Endothelial cell of umbilical vein (primary cell): ENCODE measurements around the gene SGPP1. TPM values are rescaled to one million over a fixed set of nuclear protein-coding genes. Genes with fewer than 3 reads are reported as not detected.

Experiments used
- Bru-seq: library from RNA; stranded (reverse); fragments of 400-500 nt; gene quantifications from one replicate; lab custom pipeline; 2021; lab: Mats Ljungman, UMichigan
- BruChase-seq, 2 experiments: library from RNA; stranded (reverse); fragments of 400-500 nt; gene quantifications; one replicate each; lab custom pipeline; 2021; lab: Mats Ljungman, UMichigan
- BruUV-seq: library from RNA; stranded (reverse); fragments of 400-500 nt; replicated peaks from 2 replicates; lab custom pipeline; 2021; lab: Mats Ljungman, UMichigan
- CTCF ChIA-PET: fragments of 300-600, 350-600 bp; sonication (Branson Sonifier 250); formaldehyde crosslinking; loops from one replicate; lab custom pipeline; 2021; ENCODE audit warnings: antibody characterized with exemption, inconsistent platforms; lab: Charles Lee
- POLR2A ChIA-PET: fragments of 300-600, 350-600 bp; sonication (Branson Sonifier 250); formaldehyde crosslinking; loops from one replicate; lab custom pipeline; 2021; ENCODE audit warnings: antibody characterized with exemption, inconsistent platforms; lab: Charles Lee
- DNase-seq: peaks from one replicate; pipeline ENCODE4 v3.0.0-alpha.2; 2011; ENCODE audit warnings: low read depth, low spot score
- FAIRE-seq: peaks from 2 replicates; lab custom pipeline; 2011; peaks lifted over from hg19 to GRCh38; lab: Jason Lieb, UNC
- H2AFZ ChIP-seq: 2 replicates; pipeline ENCODE4 v1.6.0; 2012; ENCODE audit warnings: low read depth, low read length, control low read depth, inconsistent platforms
- H3K27ac ChIP-seq: 2 replicates; pipeline ENCODE4 v1.5.1; 2011; ENCODE audit warnings: low read depth, mild to moderate bottlenecking, control low read depth, low read length, moderate library complexity; ENCODE audit not compliant: insufficient read depth
- H3K27me3 ChIP-seq, 2 experiments: 2 replicates each; pipeline versions ENCODE4 v1.6.0 to v1.6.1; 2011; ENCODE audit warnings: low read length in 2 of 2, mixed read lengths in 1 of 2; ENCODE audit not compliant: control insufficient read depth in 2 of 2, insufficient read depth in 2 of 2
- H3K36me3 ChIP-seq, 2 experiments: 2 replicates in 1 of 2; 3 replicates in 1 of 2; pipeline ENCODE4 v1.5.1; 2011; ENCODE audit warnings: low read length in 2 of 2, mild to moderate bottlenecking in 1 of 2, moderate library complexity in 1 of 2; ENCODE audit not compliant: control insufficient read depth in 2 of 2, insufficient read depth in 2 of 2; ENCODE audit errors: extremely low read depth in 1 of 2
- H3K4me1 ChIP-seq: 3 replicates; pipeline ENCODE4 v1.5.1; 2011; ENCODE audit warnings: mild to moderate bottlenecking, low read length; ENCODE audit not compliant: control insufficient read depth, insufficient read depth; ENCODE audit errors: extremely low read depth
- H3K4me2 ChIP-seq: 2 replicates; pipeline ENCODE4 v1.6.1; 2011; ENCODE audit warnings: low read length, control low read depth, mixed read lengths; ENCODE audit not compliant: insufficient read depth
- H3K4me3 ChIP-seq, 3 experiments: fragments of 200-600 bp in 1 of 3; sonication (generic), shearing (Covaris generic) in 1 of 3; replicated peaks in 1 of 3; 2 replicates each; pipeline ENCODE4 v1.5.1; 2011 to 2016; ENCODE audit warnings: control low read depth in 3 of 3, low read length in 3 of 3, mild to moderate bottlenecking in 2 of 3, inconsistent platforms in 1 of 3, low read depth in 1 of 3, moderate library complexity in 1 of 3; ENCODE audit not compliant: insufficient read depth in 1 of 3
- H3K79me2 ChIP-seq: 2 replicates; pipeline ENCODE4 v1.6.0; 2012; ENCODE audit warnings: low read length, inconsistent platforms; ENCODE audit not compliant: control insufficient read depth, insufficient read depth
- H3K9ac ChIP-seq: replicated peaks from 2 replicates; pipeline ENCODE3; 2011; ENCODE audit warnings: low read length, control low read depth; ENCODE audit not compliant: insufficient read depth; ENCODE audit errors: extremely low read depth
- H3K9me1 ChIP-seq: replicated peaks from 3 replicates; pipeline ENCODE4 v1.6.0; 2011; ENCODE audit warnings: mild to moderate bottlenecking, low read length; ENCODE audit not compliant: control insufficient read depth, insufficient read depth; ENCODE audit errors: extremely low read depth
- H3K9me3 ChIP-seq: replicated peaks from 2 replicates; pipeline ENCODE4 v1.5.1; 2012; ENCODE audit warnings: low read length, inconsistent platforms; ENCODE audit not compliant: control insufficient read depth, insufficient read depth
- H4K20me1 ChIP-seq: replicated peaks from 2 replicates; pipeline ENCODE3; 2011; ENCODE audit warnings: mild to moderate bottlenecking, low read length; ENCODE audit not compliant: control insufficient read depth, insufficient read depth; ENCODE audit errors: extremely low read depth
- CTCF ChIP-seq, 2 donors: IDR thresholded peaks; 1 replicate in 1 of 2; 2 replicates in 1 of 2; pipeline ENCODE4 v1.5.1; 2011; ENCODE audit warnings: low read length in 2 of 2, mild to moderate bottlenecking in 2 of 2, moderate library complexity in 2 of 2, control low read depth in 1 of 2, inconsistent platforms in 1 of 2, low read depth in 1 of 2; ENCODE audit not compliant: insufficient read depth in 1 of 2; ENCODE audit errors: extremely low read depth in 1 of 2
- FOS ChIP-seq: IDR thresholded peaks from 2 replicates; pipeline ENCODE4 v1.6.1; 2011; ENCODE audit warnings: mild to moderate bottlenecking, low read length, moderate library complexity, borderline replicate concordance; ENCODE audit not compliant: insufficient read depth
- GATA2 ChIP-seq: IDR thresholded peaks from 2 replicates; pipeline ENCODE4 v1.7.0; 2011; ENCODE audit warnings: low read depth, mild to moderate bottlenecking, moderate library complexity, mixed read lengths, low read length; ENCODE audit not compliant: insufficient read length, insufficient read depth
- JUN ChIP-seq: IDR thresholded peaks from 2 replicates; pipeline ENCODE4 v1.6.1; 2011; ENCODE audit warnings: borderline replicate concordance, low read depth; ENCODE audit not compliant: insufficient read length, insufficient read depth
- MYC ChIP-seq: IDR thresholded peaks from one replicate; pipeline ENCODE4 v1.6.1; 2011; ENCODE audit warnings: mild to moderate bottlenecking, low read depth, low read length
- POLR2A ChIP-seq: IDR thresholded peaks from 2 replicates; pipeline ENCODE4 v1.6.1; 2012; ENCODE audit warnings: low read depth, mild to moderate bottlenecking, control low read depth, low read length
- POLR2AphosphoS5 ChIP-seq: IDR thresholded peaks from 2 replicates; pipeline ENCODE4 v1.6.1; 2012; ENCODE audit warnings: low read depth, mild to moderate bottlenecking, control low read depth, low read length, moderate library complexity; ENCODE audit not compliant: insufficient read depth
- dilution Hi-C: fragments of 300-500 bp; cut with MboI; formaldehyde crosslinking; loops from one replicate; pipeline ENCODE4 v1.15.0; 2019; ENCODE audit warnings: low sequenced_read_pairs; ENCODE audit not compliant: extremely low pct_ligation_motif_present
- intact Hi-C: fragments of 100-400 bp; cut with micrococcal nuclease; formaldehyde crosslinking; loops from one replicate; pipeline ENCODE4 v1.10.0; 2022
- long read RNA-seq: library from polyadenylated mRNA; stranded (forward); transcript quantifications from one replicate; pipeline ENCODE4 v2.0.0, GENCODE V29; 2021
- polyA minus RNA-seq, 3 experiments: library from RNA; depleted of rRNA, polyadenylated mRNA; stranded (reverse); fragments of >200 nt; gene quantifications; 1 replicate in 1 of 3; 2 replicates in 2 of 3; pipeline ENCODE4 v1.2.3, GENCODE V29; 2011
- polyA plus RNA-seq, 4 experiments: library from polyadenylated mRNA; depleted of rRNA in 3 of 4; stranded (reverse) in 3 of 4; unstranded in 1 of 4; fragments of >200 nt; gene quantifications; 2 replicates each; pipeline versions ENCODE4 v1.2.1 to v1.2.3, GENCODE V29; 2011 to 2012; ENCODE audit warnings: missing spikeins in 1 of 4
- total RNA-seq: library from RNA; stranded (reverse); gene quantifications from 2 replicates; pipeline ENCODE4 v1.2.3, GENCODE V29; 2021
- TF ChIP-seq, protein P1 (sequence below): IDR thresholded peaks from 2 replicates; pipeline ENCODE4 v1.6.1; 2011; ENCODE audit not compliant: insufficient read depth, insufficient read length

The SGPP1 gene
- total RNA-seq (7.6 and 7.9 TPM in 2 replicates), polyA plus RNA-seq (4.5 and 6.2 TPM in 2 replicates), polyA minus RNA-seq (5.4 TPM in 2 replicates), Bru-seq, nascent RNA (percentile 69 among the genes with signal in this experiment), BruChase-seq, experiment 1, labeled RNA remaining after a 6-hour chase (percentile 66 among the genes with signal in this experiment), BruChase-seq, experiment 2, labeled RNA remaining after a 2-hour chase (percentile 71 among the genes with signal in this experiment)
- 2.8 and 3.3 TPM in 2 replicates for polyA plus RNA-seq (2011; cell fraction: cytosol; rRNA removed)
- 3.0 and 4.8 TPM in 2 replicates for polyA plus RNA-seq (2011; cell fraction: nucleus; rRNA removed)
- 4.4 and 5.6 TPM in 2 replicates for polyA plus RNA-seq (2012)
- polyA minus RNA-seq (2011; cell fraction: cytosol; rRNA and poly(A)+ RNA removed): 13.2 TPM
- polyA minus RNA-seq (2011; cell fraction: nucleus; rRNA and poly(A)+ RNA removed): 5.3 and 5.4 TPM in 2 replicates
- long read RNA-seq, transcript SGPP1-201 (3 exons, 3,312 nt): major isoform, 21 of 26 reads
- long read RNA-seq, partial matches to known transcripts: 1 of 26 reads
- long read RNA-seq, other reads (novel, unspliced or antisense): 4 of 26 reads

DNA sequence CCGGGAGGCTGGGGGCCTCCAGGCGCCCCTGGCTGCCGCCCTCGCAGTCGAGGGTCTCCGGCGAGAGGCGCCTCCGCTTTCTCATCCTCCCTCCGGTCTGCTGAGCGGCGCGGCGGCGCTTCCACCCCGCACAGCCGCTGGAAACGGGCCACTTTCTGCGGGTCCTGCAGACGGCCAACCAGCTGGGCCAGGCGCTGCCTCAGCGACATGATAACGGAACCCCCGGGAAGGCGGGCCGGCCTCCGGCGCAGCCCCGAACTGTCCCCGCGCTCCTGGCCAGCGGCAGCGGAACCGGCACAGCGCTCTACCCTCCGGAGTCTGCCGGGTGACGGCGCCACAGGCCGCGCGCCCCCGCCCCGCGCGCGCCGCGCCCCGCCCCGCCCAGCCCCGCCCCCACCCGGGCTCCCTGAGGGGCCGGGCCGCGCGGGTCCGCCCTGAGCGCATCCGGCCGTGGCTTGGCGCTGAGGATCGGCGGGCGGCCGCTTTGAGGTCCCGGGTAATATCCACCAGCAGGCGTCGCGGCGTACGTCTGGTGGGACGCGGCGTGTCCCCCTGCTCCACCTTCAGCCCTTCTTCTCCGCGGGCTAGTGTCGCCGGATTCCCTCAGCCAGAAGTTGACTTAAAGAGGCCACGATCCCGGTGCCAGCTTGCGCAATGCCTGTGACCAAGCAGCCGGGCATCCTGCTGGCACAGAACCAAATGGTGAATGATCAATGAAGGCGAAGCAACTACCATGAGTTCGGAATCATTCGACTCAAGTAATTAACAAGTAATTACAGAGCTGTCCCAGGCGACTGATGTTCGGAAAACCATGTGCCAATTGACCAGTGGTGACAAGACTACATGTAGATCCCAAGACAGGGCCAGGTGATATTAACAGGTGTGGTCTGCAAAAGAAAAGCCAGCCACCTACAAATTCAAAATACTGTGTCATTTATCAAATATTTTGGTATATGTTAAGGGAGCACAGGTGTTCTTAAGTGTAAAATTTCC, at the start of gene SGPP1:
Gene SGPP1, minus strand, starts transcription at position 330 of the 993 bp plus-strand sequence. Its CDS starts 121 bp downstream, at position 209.
- Histone ChIP-seq H3K79me2 (peaks cover 24% of the 10 kb centered on the region), H2AFZ (peak within 1 kb of the TSS; percentile 97), H3K36me3 (no peaks in the 10 kb centered on the region), H3K27me3 (no peaks in the 10 kb centered on the region), H3K4me2 (peak within 1 kb of the TSS; percentile 99), H3K9ac (peak within 1 kb of the TSS; percentile 74), H3K4me3 (peak within 1 kb of the TSS; percentile 28 to 80 (median 63)), H3K9me1 (no peaks in the 10 kb centered on the region), H3K27ac (peak within 1 kb of the TSS; percentile 46), H4K20me1 (no peaks in the 10 kb centered on the region), H3K9me3 (no peaks in the 10 kb centered on the region), H3K4me1 (peaks cover 17% of the 10 kb centered on the region)
- peak; percentile 40 for FAIRE-seq
- CTCF ChIA-PET: interaction anchor here (0.7 to 2.9 kb wide), 8 partner anchors 16 to 339 kb away, joined by 3 to 14 read pairs (median 3); partner anchors contain the start of gene WDR89
- TF ChIP-seq, protein P1, sequence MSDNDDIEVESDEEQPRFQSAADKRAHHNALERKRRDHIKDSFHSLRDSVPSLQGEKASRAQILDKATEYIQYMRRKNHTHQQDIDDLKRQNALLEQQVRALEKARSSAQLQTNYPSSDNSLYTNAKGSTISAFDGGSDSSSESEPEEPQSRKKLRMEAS: no peak
- peak; percentile 75 for TF ChIP-seq POLR2AphosphoS5
- no peak for TF ChIP-seq GATA2
- TF ChIP-seq POLR2A: peak; percentile 79
- no peak for TF ChIP-seq FOS
- no peak for TF ChIP-seq JUN
- TF ChIP-seq CTCF (IDR thresholded peaks at IDR 0.05; ENCODE audit: extremely low read depth in 1 of 2, insufficient read depth in 1 of 2, low read depth in 1 of 2, low read length in 2 of 2): peak; percentile 21 to 52
- no peak for TF ChIP-seq MYC
- POLR2A ChIA-PET: no interaction called here
- no TSS peak for BruUV-seq
- dilution Hi-C loops (no loop called here), intact Hi-C loops (loop anchor here (1.0 to 5.0 kb wide), 3 partner anchors 42 to 186 kb away; partner anchors contain the start of gene PPP2R5E)
- peak; percentile 71 for DNase-seq
